GM18498 (cell line): ENCODE data around the gene PLAC9.
"Not testable (repeated sequence)": the region's sequence is repeated elsewhere in the genome, so short reads cannot be mapped to it uniquely, and the experiment has no call there.

Experiments used
- ATAC-seq: cut with Tn5 transposase; IDR thresholded peaks from one replicate; pipeline ENCODE4 v1.9.1; 2021; ENCODE audit warnings: mild to moderate bottlenecking, moderate library complexity; ENCODE audit not compliant: unreplicated experiment

Gene PLAC9

GRCh38 chr10:80132299-80133139, at the start of gene PLAC9:
Gene PLAC9, plus strand, starts transcription at chr10:80132730. Its CDS starts 33 bp downstream, at chr10:80132763.
- ATAC-seq = no peak

- ATAC-seq = no peak
Measured at GRCh38 chr10:80090121-80090520, 42.4 kb upstream of the PLAC9 start.

GRCh38 chr10:80094231-80094630, 38.3 kb upstream of the PLAC9 start:
- no peak for ATAC-seq

- not testable (repeated sequence) for ATAC-seq
Measured at GRCh38 chr10:80098272-80098671, 34.3 kb upstream of the PLAC9 start.

- not testable (repeated sequence) for ATAC-seq
Measured at GRCh38 chr10:80099295-80099694, 33.2 kb upstream of the PLAC9 start.

- no peak for ATAC-seq
Measured at GRCh38 chr10:80100116-80100515, 32.4 kb upstream of the PLAC9 start.

GRCh38 chr10:80100861-80101695, 31.5 kb upstream of the PLAC9 start:
- ATAC-seq = no peak

- peak; percentile 76 for ATAC-seq
Measured at GRCh38 chr10:80104066-80104926, 28.2 kb upstream of the PLAC9 start.

- no peak for ATAC-seq
Measured at GRCh38 chr10:80108576-80109239, 23.8 kb upstream of the PLAC9 start.

- ATAC-seq = no peak
Measured at GRCh38 chr10:80110986-80111385, 21.5 kb upstream of the PLAC9 start.

- ATAC-seq = no peak
Measured at GRCh38 chr10:80118669-80119068, 13.9 kb upstream of the PLAC9 start.

GRCh38 chr10:80122110-80122710, 10.3 kb upstream of the PLAC9 start:
- no peak for ATAC-seq

- ATAC-seq = no peak
Measured at GRCh38 chr10:80122746-80123145, 9.8 kb upstream of the PLAC9 start.

- no peak for ATAC-seq
Measured at GRCh38 chr10:80126876-80127275, 5.7 kb upstream of the PLAC9 start.

GRCh38 chr10:80131499-80131901, 1.0 kb upstream of the PLAC9 start:
- no peak for ATAC-seq

GRCh38 chr10:80133206-80133605, 676 bp downstream of the PLAC9 start:
- no peak for ATAC-seq

- not testable (repeated sequence) for ATAC-seq
Measured at GRCh38 chr10:80133687-80134086, 1.2 kb downstream of the PLAC9 start.

- no peak for ATAC-seq
Measured at GRCh38 chr10:80136134-80136571, 3.6 kb downstream of the PLAC9 start.

GRCh38 chr10:80137031-80137862, 4.7 kb downstream of the PLAC9 start:
- no peak for ATAC-seq
